VCaP (cell line): ENCODE results near the gene FMNL2.

Source experiments
- H3K27ac ChIP-seq: fragments of 450-650 bp; 2 replicates; pipeline ENCODE4 v1.5.1; 2017
- CTCF ChIP-seq: fragments of 450-650 bp; conservative IDR thresholded peaks from 2 replicates; pipeline ENCODE4 v1.5.1; 2017; ENCODE audit warnings: mild to moderate bottlenecking, moderate library complexity

Gene FMNL2

DNA sequence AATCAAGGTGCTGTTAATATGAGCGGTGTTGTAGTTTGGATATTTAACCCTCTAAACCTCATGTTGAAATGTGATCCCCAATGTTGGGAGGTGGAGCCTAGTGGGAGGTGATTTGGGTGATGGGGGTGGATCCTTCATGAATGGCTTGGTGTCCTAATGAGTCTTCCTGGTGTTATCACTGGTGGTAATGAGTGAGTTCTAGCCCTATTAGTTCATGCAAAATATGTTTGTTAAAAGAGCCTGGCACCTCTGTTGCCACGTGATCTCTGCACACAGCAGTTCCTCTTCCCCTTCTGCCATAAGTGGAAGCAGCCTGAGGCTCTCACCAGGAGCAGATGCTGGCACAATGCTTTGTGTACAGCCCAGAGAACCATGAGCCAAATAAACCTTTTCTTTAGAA, 158.4 kb downstream of the FMNL2 start:
- no peak overlapping the region for H3K27ac ChIP-seq
- TF ChIP-seq CTCF, result no peak

- TF ChIP-seq CTCF, result peak; percentile 68
- H3K27ac ChIP-seq, result no peak overlapping the region
Measured at GRCh38 chr2:152493945-152494528, 159.1 kb downstream of the FMNL2 start.

DNA sequence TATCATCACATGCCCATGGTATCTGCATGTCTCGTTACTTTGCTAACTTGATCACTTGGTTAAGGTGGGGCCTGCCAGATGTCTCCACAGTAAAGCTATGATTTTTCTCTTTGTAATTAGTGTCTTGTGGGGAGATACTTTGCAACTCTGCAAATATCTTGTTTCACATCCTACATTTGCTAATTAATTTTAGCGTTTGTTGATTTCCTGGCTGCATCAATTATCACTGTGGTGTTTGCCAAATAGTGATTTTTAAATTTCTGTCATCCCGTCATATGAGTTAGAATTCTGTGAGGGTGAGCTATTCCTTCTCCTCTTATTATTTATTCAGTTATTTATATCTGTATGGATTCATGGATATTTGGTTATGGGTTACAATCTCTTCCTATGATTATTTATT, 161.4 kb downstream of the FMNL2 start:
- no peak for TF ChIP-seq CTCF
- H3K27ac ChIP-seq, result no peak overlapping the region

- TF ChIP-seq CTCF, result no peak
- no peak overlapping the region for H3K27ac ChIP-seq
Measured at GRCh38 chr2:152497481-152498052, 162.6 kb downstream of the FMNL2 start.

DNA sequence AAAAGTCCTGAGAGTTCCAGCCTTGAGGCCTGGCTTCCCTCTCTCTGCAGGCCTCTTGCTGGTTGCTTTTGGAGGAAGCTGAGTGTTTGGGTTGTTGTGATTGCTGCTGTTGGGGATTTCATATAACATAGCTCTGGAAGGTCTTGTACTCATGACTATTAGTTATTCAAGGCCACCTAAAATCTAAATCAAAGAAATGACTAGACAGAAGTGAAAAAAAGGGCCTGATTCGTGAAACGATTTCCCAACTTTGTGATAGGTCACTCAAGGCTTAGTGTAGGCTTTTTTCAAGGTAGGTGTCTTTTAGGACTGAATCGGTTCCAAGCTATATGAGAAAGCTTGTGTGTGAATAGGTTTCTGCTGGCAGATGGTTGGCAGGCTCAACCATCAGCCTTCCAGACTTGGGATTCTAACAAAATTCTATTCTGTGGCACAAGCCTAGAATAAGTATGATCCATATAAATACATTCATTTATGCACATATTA, 164.4 kb downstream of the FMNL2 start:
- TF ChIP-seq CTCF, result no peak
- no peak overlapping the region for H3K27ac ChIP-seq

GRCh38 chr2:152499896-152500735, 165.1 kb downstream of the FMNL2 start:
- no peak for TF ChIP-seq CTCF
- H3K27ac ChIP-seq, result no peak overlapping the region

GRCh38 chr2:152500772-152501171, 165.8 kb downstream of the FMNL2 start:
- TF ChIP-seq CTCF, result no peak

More at GRCh38 chr2:152500772-152501171, 165.8 kb downstream of the FMNL2 start:
- no peak overlapping the region for H3K27ac ChIP-seq
